HCT116 (cell line): Measurements from ENCODE around the gene ENHO. TPM values are rescaled to one million over a fixed set of nuclear protein-coding genes. Genes with fewer than 3 reads are reported as not detected.

Source experiments
- ATAC-seq: fragments of 200-7000 bp; cut with Tn5 transposase; 2 replicates; pipeline ENCODE4 v1.9.1; 2020; ENCODE audit warnings: mild to moderate bottlenecking, moderate library complexity
- BruUV-seq: library from RNA; stranded (reverse); fragments of 400-500 nt; replicated peaks from 2 replicates; lab custom pipeline; 2021; lab: Mats Ljungman, UMichigan
- CTCF ChIA-PET: fragments of 300-600 bp; sonication (Branson Sonifier 250); formaldehyde crosslinking; loops from one replicate; lab custom pipeline; 2021; ENCODE audit warnings: antibody characterized with exemption; lab: Charles Lee
- POLR2A ChIA-PET: fragments of 300-600, 350-600 bp; sonication (Branson Sonifier 250); formaldehyde crosslinking; loops from one replicate; lab custom pipeline; 2021; ENCODE audit warnings: antibody characterized with exemption; lab: Charles Lee
- RAD21 ChIA-PET, 2 experiments: fragments of 300-600 bp; sonication (Branson Sonifier 250); formaldehyde crosslinking; loops; one replicate each; lab custom pipeline; 2023; ENCODE audit warnings: low total read pairs in 2 of 2; ENCODE audit not compliant: uncharacterized antibody in 2 of 2, unreplicated experiment in 2 of 2, low non-redundant PET in 1 of 2; lab: Charles Lee
- DNase-seq: peaks from one replicate; pipeline ENCODE4 v3.0.0-alpha.2; 2010; ENCODE audit warnings: low read depth, low spot score
- H2AFZ ChIP-seq: fragments of 200-600 bp; shearing (Covaris generic), sonication (generic); 2 replicates; pipeline ENCODE4 v1.6.1; 2017; ENCODE audit warnings: low read depth, mixed run types, mixed read lengths, antibody characterized with exemption, low read length; ENCODE audit not compliant: poor library complexity, severe bottlenecking
- H3K27ac ChIP-seq: 2 replicates; pipeline ENCODE4 v1.5.1; 2012; ENCODE audit warnings: low read depth, low read length
- H3K27me3 ChIP-seq: fragments of 200-600 bp; sonication (generic); 2 replicates; pipeline ENCODE4 v1.6.1; 2016; ENCODE audit warnings: mixed run types, low read length, mixed read lengths; ENCODE audit not compliant: insufficient read depth
- H3K36me3 ChIP-seq, 2 experiments: fragments of 200-500 bp in 1 of 2; fragments of 200-600 bp in 1 of 2; sonication (Bioruptor generic) in 1 of 2; sonication (generic) in 1 of 2; 2 replicates each; pipeline versions ENCODE4 v1.5.1 to v1.6.1; 2014 to 2016; ENCODE audit warnings: low read length in 2 of 2, inconsistent platforms in 1 of 2, mixed read lengths in 1 of 2, mixed run types in 1 of 2; ENCODE audit not compliant: insufficient read depth in 2 of 2, control insufficient read depth in 1 of 2
- H3K4me1 ChIP-seq, 2 experiments: fragments of 200-600 bp in 1 of 2; sonication (generic) in 1 of 2; 2 replicates each; pipeline versions ENCODE4 v1.5.1 to v1.6.1; 2012 to 2017; ENCODE audit warnings: low read length in 2 of 2, inconsistent platforms in 1 of 2, mild to moderate bottlenecking in 1 of 2, mixed read lengths in 1 of 2, mixed run types in 1 of 2, moderate library complexity in 1 of 2; ENCODE audit not compliant: insufficient read depth in 2 of 2, control insufficient read depth in 1 of 2
- H3K4me2 ChIP-seq: fragments of 200-600 bp; sonication (generic); 2 replicates; pipeline ENCODE4 v1.6.1; 2017; ENCODE audit warnings: mixed run types, low read length, mixed read lengths
- H3K4me3 ChIP-seq, 2 experiments: fragments of 200-600 bp in 1 of 2; sonication (generic) in 1 of 2; replicated peaks in 1 of 2; 2 replicates each; pipeline ENCODE4 v1.5.1; 2011 to 2016; ENCODE audit warnings: low read length in 2 of 2, control low read depth in 1 of 2, low read depth in 1 of 2, mild to moderate bottlenecking in 1 of 2, mixed read lengths in 1 of 2, mixed run types in 1 of 2
- H3K79me2 ChIP-seq: fragments of 200-600 bp; sonication (generic); 2 replicates; pipeline ENCODE4 v1.6.1; 2017; ENCODE audit warnings: mild to moderate bottlenecking, mixed run types, low read length, moderate library complexity, mixed read lengths; ENCODE audit not compliant: insufficient read depth
- H3K9ac ChIP-seq: fragments of 200-600 bp; sonication (generic); 2 replicates; pipeline ENCODE4 v1.6.1; 2016; ENCODE audit warnings: low read length, mixed read lengths
- H3K9me2 ChIP-seq: fragments of 200-600 bp; sonication (generic), shearing (Covaris generic); 2 replicates; pipeline ENCODE4 v1.6.1; 2017; ENCODE audit warnings: mixed run types, mild to moderate bottlenecking, moderate library complexity; ENCODE audit not compliant: insufficient read depth
- H3K9me3 ChIP-seq, 2 experiments: fragments of 200-500 bp in 1 of 2; fragments of 200-600 bp in 1 of 2; sonication (Bioruptor generic) in 1 of 2; sonication (generic) in 1 of 2; 2 replicates each; pipeline ENCODE4 v1.6.1; 2014 to 2017; ENCODE audit warnings: low read length in 2 of 2, mixed read lengths in 2 of 2, inconsistent platforms in 1 of 2, low read depth in 1 of 2, mild to moderate bottlenecking in 1 of 2, mixed run types in 1 of 2, moderate library complexity in 1 of 2; ENCODE audit not compliant: control insufficient read depth in 1 of 2, insufficient read depth in 1 of 2
- H4K20me1 ChIP-seq: fragments of 200-600 bp; sonication (generic), shearing (Covaris generic); 2 replicates; pipeline ENCODE4 v1.6.1; 2017; ENCODE audit warnings: mixed run types, mild to moderate bottlenecking, moderate library complexity; ENCODE audit not compliant: insufficient read depth
- CBX3 ChIP-seq: IDR thresholded peaks from 2 replicates; pipeline ENCODE4 v1.6.1; 2012; ENCODE audit warnings: low read depth
- CEBPB ChIP-seq: IDR thresholded peaks from 2 replicates; pipeline ENCODE4 v1.6.1; 2012; ENCODE audit warnings: low read depth
- EGR1 ChIP-seq: IDR thresholded peaks from 2 replicates; pipeline ENCODE4 v1.6.1; 2012; ENCODE audit warnings: low read depth
- FOSL1 ChIP-seq: IDR thresholded peaks from 2 replicates; pipeline ENCODE4 v1.6.1; 2012; ENCODE audit warnings: low read depth
- MAX ChIP-seq: IDR thresholded peaks from 2 replicates; pipeline ENCODE4 v1.6.1; 2012
- RAD21 ChIP-seq: IDR thresholded peaks from 2 replicates; pipeline ENCODE4 v1.6.1; 2012; ENCODE audit warnings: low read depth, mild to moderate bottlenecking
- REST ChIP-seq: IDR thresholded peaks from 2 replicates; pipeline ENCODE4 v1.6.1; 2012; ENCODE audit warnings: low read depth
- YY1 ChIP-seq: IDR thresholded peaks from 2 replicates; pipeline ENCODE4 v1.6.1; 2011; ENCODE audit warnings: low read length, low read depth, moderate library complexity, mild to moderate bottlenecking; ENCODE audit not compliant: insufficient replicate concordance; ENCODE audit errors: extremely low read depth
- ZFX ChIP-seq: fragments of 450-650 bp; IDR thresholded peaks from 2 replicates; pipeline ENCODE4 v1.6.1; 2017
- ZNF274 ChIP-seq: fragments of 200-500 bp; sonication (Bioruptor generic); IDR thresholded peaks from 2 replicates; pipeline ENCODE4 v1.6.1; 2014; ENCODE audit warnings: mild to moderate bottlenecking, low read depth, low read length, inconsistent platforms
- intact Hi-C: fragments of 100-400 bp; cut with micrococcal nuclease; formaldehyde crosslinking; loops from 2 replicates; pipeline ENCODE4 v1.10.0; 2022
- total RNA-seq: library from RNA; stranded (reverse); gene quantifications from one replicate; pipeline ENCODE4 v1.2.1, GENCODE V29; 2021; ENCODE audit not compliant: unreplicated experiment

The ENHO gene
- total RNA-seq, 1 experiment from 2014 or later: 6.1 TPM

- ChIA-PET POLR2A (no interaction called here), CTCF (no interaction called here), RAD21 (no interaction called here)
- peaks cover 4 to 10% of the 10 kb centered on the region in 2 experiments; a peak in 2 of 4 replicates for H3K4me1 ChIP-seq
- no peak overlapping the region for H3K9ac ChIP-seq
- intact Hi-C loops: no loop called here
- BruUV-seq: no TSS peak
- no peak overlapping the region for H3K4me2 ChIP-seq
- H3K36me3 ChIP-seq: no peaks in the 10 kb centered on the region
- no peak overlapping the region for H3K27ac ChIP-seq
- no peak for TF ChIP-seq FOSL1
- H3K9me2 ChIP-seq: no peaks in the 10 kb centered on the region
- H4K20me1 ChIP-seq: no peaks in the 10 kb centered on the region
- H3K79me2 ChIP-seq: no peaks in the 10 kb centered on the region
- H3K9me3 ChIP-seq: no peaks in the 10 kb centered on the region
- no peak overlapping the region for H2AFZ ChIP-seq
- no peak for ATAC-seq
- no peak for DNase-seq
- no peaks in the 10 kb centered on the region for H3K27me3 ChIP-seq
- no peak overlapping the region for H3K4me3 ChIP-seq
Measured at GRCh38 chr9:34505370-34506120, 17.2 kb downstream of the ENHO start.

- no peaks in the 10 kb centered on the region for H3K27me3 ChIP-seq
- H3K9ac ChIP-seq: no peak overlapping the region
- RAD21 ChIA-PET: no interaction called here
- TF ChIP-seq ZFX: no peak
- no peak for TF ChIP-seq RAD21
- no peak for TF ChIP-seq ZNF274
- no peak for TF ChIP-seq EGR1
- TF ChIP-seq CEBPB: no peak
- TF ChIP-seq CBX3: no peak
- TF ChIP-seq MAX: no peak
- TF ChIP-seq REST: no peak
- TF ChIP-seq YY1: no peak
- H2AFZ ChIP-seq: no peak overlapping the region
- peaks cover 4 to 7% of the 10 kb centered on the region in 2 experiments; a peak in 2 of 4 replicates for H3K4me1 ChIP-seq
- no peak overlapping the region for H3K4me3 ChIP-seq
- H3K36me3 ChIP-seq: no peaks in the 10 kb centered on the region
- no peaks in the 10 kb centered on the region for H3K79me2 ChIP-seq
- H3K9me2 ChIP-seq: no peaks in the 10 kb centered on the region
- POLR2A ChIA-PET: no interaction called here
- BruUV-seq: no TSS peak
- H3K4me2 ChIP-seq: no peak overlapping the region
- H3K9me3 ChIP-seq: no peaks in the 10 kb centered on the region
- CTCF ChIA-PET: interaction anchor here (0.8 to 4.3 kb wide), 2 partner anchors 64 to 99 kb away, joined by 3 to 17 read pairs; no protein-coding TSS in a partner anchor
- DNase-seq: no peak
- intact Hi-C loops: loop anchor here (5.0 kb wide), 2 partner anchors 46 to 89 kb away; partner anchors contain the start of genes DNAI1 and FAM219A
- H3K27ac ChIP-seq: no peak overlapping the region
- no peaks in the 10 kb centered on the region for H4K20me1 ChIP-seq
- no peak for ATAC-seq
Measured at GRCh38 chr9:34503406-34503805, 19.4 kb downstream of the ENHO start.
